Activated T-helper 1 cell treated with anti-CD3 and anti-CD28 coated beads, Interleukin-12 subunit alpha, Interleukin-12 subunit beta, Interleukin-2, Interleukin-4 antibody, amounts not matched to agents 30 ng/mL and 10 ng/mL and 1 ng/mL, durations not matched to agents 14 hours and 24 hours and 36 hours (primary cell): ENCODE measurements around the gene SOX3. TPM values are rescaled to one million over a fixed set of nuclear protein-coding genes. Genes with fewer than 3 reads are reported as not detected.
A peak's percentile ranks its signal among the peaks of the same experiment; 100 is the strongest.

Source experiments
- DNase-seq: peaks from one replicate; pipeline ENCODE4 v3.0.0; 2021; ENCODE audit warnings: low spot score
- H3K27ac Mint-ChIP-seq: one replicate; pipeline ENCODE4 v1.8.0; 2021; ENCODE audit warnings: mild to moderate bottlenecking, mixed read lengths
- H3K27me3 Mint-ChIP-seq: one replicate; pipeline ENCODE4 v1.8.0; 2022; ENCODE audit warnings: mild to moderate bottlenecking, moderate library complexity, mixed read lengths; ENCODE audit not compliant: insufficient read depth
- H3K36me3 Mint-ChIP-seq: one replicate; pipeline ENCODE4 v1.8.0; 2021; ENCODE audit warnings: low read depth, mixed read lengths
- H3K4me1 Mint-ChIP-seq: one replicate; pipeline ENCODE4 v1.8.0; 2021; ENCODE audit warnings: low read depth, mixed read lengths
- H3K4me3 Mint-ChIP-seq: one replicate; pipeline ENCODE4 v1.8.0; 2021; ENCODE audit warnings: mild to moderate bottlenecking, moderate library complexity, mixed read lengths
- H3K9me3 Mint-ChIP-seq: one replicate; pipeline ENCODE4 v1.8.0; 2021; ENCODE audit warnings: mixed read lengths
- intact Hi-C: fragments of 100-400 bp; cut with micrococcal nuclease; formaldehyde crosslinking; loops from one replicate; pipeline ENCODE4 v1.15.1; 2024
- total RNA-seq: library from RNA; stranded (reverse); gene quantifications from 2 replicates; pipeline ENCODE4 v1.2.3, GENCODE V29; 2022

SOX3 gene
- total RNA-seq, 1 donor from 2014 or later: not detected

DNA sequence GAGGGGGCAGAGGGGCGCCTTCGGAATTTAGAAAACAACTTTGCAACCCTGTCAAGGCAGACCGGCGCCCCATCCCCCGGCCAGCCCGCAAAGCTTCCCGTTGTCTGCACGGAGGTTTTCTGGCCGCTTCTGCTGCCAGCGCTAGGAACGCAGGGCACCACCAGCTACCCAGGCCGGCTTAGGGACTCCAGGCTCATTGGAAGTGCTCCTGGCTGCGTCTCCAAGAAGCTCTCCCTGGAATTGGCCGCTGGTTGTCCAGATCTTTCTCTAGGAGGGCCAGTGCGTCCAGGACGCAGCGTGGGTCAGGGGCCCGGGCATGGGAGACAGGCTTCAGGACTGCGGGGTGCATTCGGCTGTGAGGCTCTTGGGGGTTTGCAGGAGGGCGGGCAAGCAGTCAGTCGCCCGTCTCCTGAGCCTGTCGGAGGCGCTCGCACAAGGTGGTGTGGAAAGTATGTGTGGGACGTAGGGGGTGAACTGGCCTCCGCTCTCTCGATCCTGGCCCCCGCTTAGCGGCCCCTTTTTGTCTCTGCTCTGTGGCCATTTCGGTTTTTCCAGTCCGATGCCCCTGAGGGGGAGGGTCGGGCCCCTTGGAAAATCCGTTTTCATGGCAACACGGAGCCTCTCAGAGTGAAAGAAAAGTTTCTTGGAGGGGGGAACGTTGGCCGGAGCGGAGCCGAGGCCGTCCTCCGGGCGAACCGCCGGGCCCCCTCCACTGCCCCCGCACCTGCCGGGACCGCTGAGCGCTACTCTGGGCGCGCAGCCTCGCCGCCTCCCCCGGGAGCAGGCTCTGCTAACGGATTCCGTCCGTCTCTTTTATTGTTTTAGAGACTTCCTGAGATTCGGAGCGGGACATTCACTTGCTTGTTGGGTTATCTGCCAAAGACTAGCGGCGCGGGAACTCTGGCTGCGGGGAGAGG, 810 bp upstream of the SOX3 start:
- intact Hi-C loops: no loop called here
- H3K4me3 Mint-ChIP-seq: no peak overlapping the region
- peaks cover 49% of the 10 kb centered on the region for H3K27me3 Mint-ChIP-seq
- no peaks in the 10 kb centered on the region for H3K36me3 Mint-ChIP-seq
- H3K9me3 Mint-ChIP-seq: no peaks in the 10 kb centered on the region
- no peaks in the 10 kb centered on the region for H3K4me1 Mint-ChIP-seq
- no peak overlapping the region for H3K27ac Mint-ChIP-seq
- DNase-seq: no peak

DNA sequence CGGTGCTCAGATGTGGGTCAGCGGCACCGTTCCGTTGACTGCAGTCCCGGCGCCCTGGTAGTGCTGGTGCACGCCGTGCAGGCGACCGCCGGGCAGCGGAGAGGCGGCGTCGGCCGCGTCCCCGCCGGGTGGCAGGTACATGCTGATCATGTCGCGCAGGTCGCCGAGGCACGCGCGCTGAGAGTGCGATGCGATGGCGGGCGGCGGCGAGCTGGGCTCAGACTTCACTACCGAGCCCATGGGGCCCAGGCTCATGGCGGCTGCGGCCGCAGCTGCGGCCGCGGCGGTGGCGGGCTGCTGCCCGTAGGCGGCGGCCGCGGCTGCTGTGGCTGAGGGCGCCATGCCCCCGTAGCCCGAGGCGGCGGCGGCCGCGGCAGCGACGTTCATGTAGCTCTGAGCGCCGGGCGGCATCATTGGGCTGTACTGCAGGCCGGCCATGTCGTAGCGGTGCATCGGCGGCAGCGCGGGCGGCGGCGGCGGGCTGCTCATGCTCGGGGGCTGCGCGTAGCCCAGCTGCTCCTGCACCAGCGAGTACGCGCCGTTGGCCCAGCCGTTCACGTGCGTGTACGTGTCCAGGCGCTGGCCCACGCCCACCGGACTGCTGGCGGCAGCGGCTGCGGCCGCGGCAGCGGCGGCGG, 1.0 kb downstream of the SOX3 start:
- no peaks in the 10 kb centered on the region for H3K36me3 Mint-ChIP-seq
- no peak overlapping the region for H3K27ac Mint-ChIP-seq
- no peaks in the 10 kb centered on the region for H3K9me3 Mint-ChIP-seq
- H3K4me3 Mint-ChIP-seq: no peak overlapping the region
- no peaks in the 10 kb centered on the region for H3K4me1 Mint-ChIP-seq
- H3K27me3 Mint-ChIP-seq: peaks cover 49% of the 10 kb centered on the region
- DNase-seq: no peak
- intact Hi-C loops: loop anchor here (5.0 kb wide), 1 partner anchor 1792 kb away; the partner anchor contains the start of gene FGF13

GRCh38 chrX:140503238-140503601, 1.6 kb downstream of the SOX3 start:
- DNase-seq: no peak
- Mint-ChIP-seq H3K27me3 (peaks cover 50% of the 10 kb centered on the region), H3K4me3 (no peak overlapping the region)

GRCh38 chrX:140502491-140503237, 2.2 kb downstream of the SOX3 start:
- H3K4me1 Mint-ChIP-seq: no peaks in the 10 kb centered on the region
- H3K27ac Mint-ChIP-seq: peak overlapping the region; percentile 44
- no peaks in the 10 kb centered on the region for H3K9me3 Mint-ChIP-seq
- H3K4me3 Mint-ChIP-seq: no peak overlapping the region
- H3K27me3 Mint-ChIP-seq: peaks cover 48% of the 10 kb centered on the region
- H3K36me3 Mint-ChIP-seq: no peaks in the 10 kb centered on the region
- intact Hi-C loops: loop anchor here (5.0 kb wide), 1 partner anchor 1790 kb away; the partner anchor contains the start of gene FGF13
- DNase-seq: no peak

More at GRCh38 chrX:140503238-140503601, 1.6 kb downstream of the SOX3 start:
- Mint-ChIP-seq H3K27ac (peak overlapping the region; percentile 48), H3K4me1 (no peaks in the 10 kb centered on the region), H3K36me3 (no peaks in the 10 kb centered on the region), H3K9me3 (no peaks in the 10 kb centered on the region)
- intact Hi-C loops: loop anchor here (5.0 kb wide), 1 partner anchor 1791 kb away; the partner anchor contains the start of gene FGF13

DNA sequence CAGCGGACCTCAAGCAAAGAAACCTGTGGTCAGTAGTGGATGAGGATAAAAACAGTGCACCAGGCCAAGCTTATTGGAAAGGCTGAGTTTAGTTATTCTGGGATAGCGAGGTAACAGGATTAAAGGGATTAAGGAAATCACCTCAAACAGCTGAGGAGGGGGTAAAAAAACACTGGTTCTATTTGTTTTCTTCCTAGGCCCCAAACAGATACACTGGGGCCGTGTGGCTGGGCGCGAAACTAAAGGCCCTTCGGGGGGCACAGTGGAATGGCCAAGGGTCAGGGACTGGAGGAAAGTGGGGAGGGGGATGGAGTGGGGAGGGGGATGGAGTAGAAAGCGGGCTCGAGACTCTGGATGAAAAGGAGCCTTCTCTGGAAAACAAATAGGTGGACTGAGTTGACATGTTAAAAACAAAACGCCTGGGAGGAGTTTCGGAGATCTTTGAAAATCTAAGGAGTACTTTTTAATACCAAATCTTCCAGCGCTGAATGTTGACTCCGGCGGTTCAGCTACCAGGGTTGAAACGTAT, 2.9 kb downstream of the SOX3 start:
- no peak overlapping the region for H3K4me3 Mint-ChIP-seq
- no peaks in the 10 kb centered on the region for H3K36me3 Mint-ChIP-seq
- no peaks in the 10 kb centered on the region for H3K4me1 Mint-ChIP-seq
- no peaks in the 10 kb centered on the region for H3K9me3 Mint-ChIP-seq
- no peak for DNase-seq
- peak overlapping the region; percentile 44 for H3K27ac Mint-ChIP-seq
- H3K27me3 Mint-ChIP-seq: peaks cover 42% of the 10 kb centered on the region
- intact Hi-C loops: loop anchor here (5.0 kb wide), 1 partner anchor 1790 kb away; the partner anchor contains the start of gene FGF13

DNA sequence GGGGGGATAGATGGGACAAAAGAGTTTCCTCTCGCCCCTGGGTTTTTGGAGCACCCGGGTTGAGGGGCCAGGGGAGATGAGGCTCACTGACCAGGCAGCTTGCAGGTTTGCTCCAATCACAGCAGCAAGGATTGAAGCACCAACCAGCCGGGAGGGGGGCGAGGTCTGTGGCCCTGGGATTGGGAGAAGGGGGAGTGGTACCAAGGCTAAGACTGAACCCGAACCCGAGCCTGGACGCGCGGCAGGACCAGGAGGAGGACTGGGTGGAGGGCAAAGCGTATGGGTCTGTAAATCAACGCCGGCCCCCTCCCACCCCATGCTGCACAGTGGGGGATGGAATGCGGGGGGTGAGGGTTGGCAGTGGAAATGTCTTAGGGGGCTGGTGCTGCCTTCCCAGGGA, 3.5 kb downstream of the SOX3 start:
- Mint-ChIP-seq H3K4me1 (no peaks in the 10 kb centered on the region), H3K9me3 (no peaks in the 10 kb centered on the region), H3K27me3 (peaks cover 40% of the 10 kb centered on the region)

GRCh38 chrX:140500441-140500840, 4.4 kb downstream of the SOX3 start:
- Mint-ChIP-seq H3K4me1 (no peaks in the 10 kb centered on the region), H3K4me3 (no peak overlapping the region), H3K27me3 (peaks cover 37% of the 10 kb centered on the region), H3K36me3 (no peaks in the 10 kb centered on the region), H3K9me3 (no peaks in the 10 kb centered on the region), H3K27ac (no peak overlapping the region)
- DNase-seq: no peak
- intact Hi-C loops: loop anchor here (5.0 kb wide), 1 partner anchor 1788 kb away; the partner anchor contains the start of gene FGF13

More for the DNA sequence above, 3.5 kb downstream of the SOX3 start:
- intact Hi-C loops: loop anchor here (5.0 kb wide), 1 partner anchor 1789 kb away; the partner anchor contains the start of gene FGF13
- DNase-seq: no peak
- H3K4me3 Mint-ChIP-seq: no peak overlapping the region
- H3K27ac Mint-ChIP-seq: no peak overlapping the region
- H3K36me3 Mint-ChIP-seq: no peaks in the 10 kb centered on the region

GRCh38 chrX:140495739-140496138, 9.1 kb downstream of the SOX3 start:
- intact Hi-C loops: no loop called here
- no peak for DNase-seq
- no peaks in the 10 kb centered on the region for H3K9me3 Mint-ChIP-seq
- H3K4me3 Mint-ChIP-seq: no peak overlapping the region
- no peaks in the 10 kb centered on the region for H3K4me1 Mint-ChIP-seq
- H3K27ac Mint-ChIP-seq: no peak overlapping the region
- peaks cover 13% of the 10 kb centered on the region for H3K27me3 Mint-ChIP-seq
- H3K36me3 Mint-ChIP-seq: no peaks in the 10 kb centered on the region

- Mint-ChIP-seq H3K9me3 (no peaks in the 10 kb centered on the region), H3K27ac (no peak overlapping the region), H3K4me3 (no peak overlapping the region), H3K4me1 (no peaks in the 10 kb centered on the region), H3K27me3 (peaks cover 4% of the 10 kb centered on the region), H3K36me3 (no peaks in the 10 kb centered on the region)
- no peak for DNase-seq
- intact Hi-C loops: no loop called here
Measured at GRCh38 chrX:140492066-140492994, 12.5 kb downstream of the SOX3 start.

GRCh38 chrX:140480765-140481164, 24.1 kb downstream of the SOX3 start:
- no peaks in the 10 kb centered on the region for H3K4me1 Mint-ChIP-seq
- DNase-seq: no peak
- intact Hi-C loops: no loop called here
- no peak overlapping the region for H3K27ac Mint-ChIP-seq
- H3K9me3 Mint-ChIP-seq: no peaks in the 10 kb centered on the region
- no peak overlapping the region for H3K4me3 Mint-ChIP-seq
- H3K36me3 Mint-ChIP-seq: no peaks in the 10 kb centered on the region
- no peaks in the 10 kb centered on the region for H3K27me3 Mint-ChIP-seq

- intact Hi-C loops: no loop called here
- no peak overlapping the region for H3K27ac Mint-ChIP-seq
- H3K4me1 Mint-ChIP-seq: no peaks in the 10 kb centered on the region
- H3K4me3 Mint-ChIP-seq: no peak overlapping the region
- no peak for DNase-seq
- H3K9me3 Mint-ChIP-seq: peaks cover 5% of the 10 kb centered on the region
- no peaks in the 10 kb centered on the region for H3K27me3 Mint-ChIP-seq
- H3K36me3 Mint-ChIP-seq: no peaks in the 10 kb centered on the region
Measured at GRCh38 chrX:140477987-140478386, 26.9 kb downstream of the SOX3 start.
